Neural cell (in vitro differentiated cells): ENCODE data around the gene MYO10.

ENCODE experiments used
- CTCF ChIP-seq: fragments of 450-650 bp; IDR thresholded peaks from 2 replicates; pipeline ENCODE4 v1.5.1; 2014; ENCODE audit warnings: antibody characterized with exemption, mild to moderate bottlenecking, moderate library complexity; ENCODE audit not compliant: poor library complexity, severe bottlenecking
- EP300 ChIP-seq: fragments of 450-650 bp; conservative IDR thresholded peaks from 2 replicates; pipeline ENCODE4 v1.6.1; 2014; ENCODE audit warnings: antibody characterized with exemption, mild to moderate bottlenecking, moderate library complexity; ENCODE audit not compliant: poor library complexity, severe bottlenecking
- EZH2 ChIP-seq: fragments of 200-600, 300-800 bp; shearing (Covaris generic), sonication (generic); IDR thresholded peaks from 2 replicates; pipeline ENCODE4 v1.6.1; 2014; ENCODE audit warnings: antibody characterized with exemption, low read length, borderline replicate concordance, mild to moderate bottlenecking; ENCODE audit not compliant: insufficient read depth, poor library complexity, severe bottlenecking
- POLR2AphosphoS5 ChIP-seq: IDR thresholded peaks from 2 replicates; pipeline ENCODE4 v1.6.1; 2012
- RAD21 ChIP-seq: fragments of 450-650 bp; conservative IDR thresholded peaks from 2 replicates; pipeline ENCODE4 v1.6.1; 2014; ENCODE audit warnings: antibody characterized with exemption, mild to moderate bottlenecking, moderate library complexity
- TAF1 ChIP-seq: IDR thresholded peaks from 2 replicates; pipeline ENCODE4 v1.6.1; 2012; ENCODE audit warnings: low read depth

GRCh38 chr5:16974981-16975380 is 38.9 kb upstream of the MYO10 start:
- TF ChIP-seq CTCF: no peak
- no peak for TF ChIP-seq EZH2
- TF ChIP-seq EP300: no peak
- TF ChIP-seq POLR2AphosphoS5: no peak
- TF ChIP-seq RAD21: no peak
- no peak for TF ChIP-seq TAF1
